Dermis blood vessel endothelial cell (primary cell): ENCODE measurements around the gene METRN. TPM values are rescaled to one million over a fixed set of nuclear protein-coding genes. Genes with fewer than 3 reads are reported as not detected.

Source experiments
- DNase-seq: peaks from one replicate; pipeline ENCODE4 v3.0.0; 2010
- total RNA-seq: library from RNA; depleted of rRNA; stranded (reverse); fragments of >200 nt; gene quantifications from 2 replicates; pipeline ENCODE4 v1.2.3, GENCODE V29; 2014

METRN gene
- total RNA-seq, 1 donor from 2014 or later: 34.9 TPM

GRCh38 chr16:761625-762513 lies 47.0 kb downstream of the METRN start:
- DNase-seq: no peak

GRCh38 chr16:762595-763268 lies 47.8 kb downstream of the METRN start:
- DNase-seq: no peak

GRCh38 chr16:763369-764183 lies 48.7 kb downstream of the METRN start:
- no peak for DNase-seq

- no peak for DNase-seq
These were observed 49.3 kb downstream of the METRN start for GRCh38 chr16:764184-764750.

- no peak for DNase-seq
These were observed 50.0 kb downstream of the METRN start for GRCh38 chr16:764848-765487.

GRCh38 chr16:765488-765865 lies 50.6 kb downstream of the METRN start:
- no peak for DNase-seq

- no peak for DNase-seq
These were observed 51.3 kb downstream of the METRN start for GRCh38 chr16:766008-766819.

GRCh38 chr16:766820-767640 lies 52.1 kb downstream of the METRN start:
- DNase-seq: no peak

GRCh38 chr16:767743-768235 lies 52.9 kb downstream of the METRN start:
- DNase-seq: no peak

- DNase-seq: no peak
These were observed 53.5 kb downstream of the METRN start for GRCh38 chr16:768428-768827.

Other genes starting within 250 kb of the METRN start
- gene CAPN15, start 187.4 kb upstream of the METRN start, total RNA-seq: 50.5 and 83.4 TPM in 2 replicates
- gene PRR35, start 154.7 kb upstream of the METRN start, total RNA-seq: not detected in 2 replicates
- gene NHLRC4, start 148.1 kb upstream of the METRN start, total RNA-seq: 1.9 and 2.7 TPM in 2 replicates
- gene PIGQ, start 145.2 kb upstream of the METRN start, total RNA-seq: 25.4 and 32.2 TPM in 2 replicates
- 13.3 and 14.1 TPM in 2 replicates for gene RAB40C, start 125.1 kb upstream of the METRN start, total RNA-seq
- gene WFIKKN1, start 84.1 kb upstream of the METRN start, total RNA-seq: 0.14 and 0.17 TPM in 2 replicates
- 76.4 and 83.6 TPM in 2 replicates for gene METTL26, start 78.8 kb upstream of the METRN start, total RNA-seq
- gene MCRIP2, start 73.3 kb upstream of the METRN start, total RNA-seq: 11.2 and 12.6 TPM in 2 replicates
- gene WDR90, start 65.8 kb upstream of the METRN start, total RNA-seq: 10.7 and 15.1 TPM in 2 replicates
- 32.9 and 49.0 TPM in 2 replicates for gene RHOT2, start 47.0 kb upstream of the METRN start, total RNA-seq
- gene RHBDL1, start 39.4 kb upstream of the METRN start, total RNA-seq: 0.05 and 0.51 TPM in 2 replicates
- 93.9 and 94.1 TPM in 2 replicates for gene STUB1, start 34.7 kb upstream of the METRN start, total RNA-seq
- gene JMJD8, start 30.8 kb upstream of the METRN start, total RNA-seq: 34.9 and 45.7 TPM in 2 replicates
- 2.7 and 5.3 TPM in 2 replicates for gene WDR24, start 24.7 kb upstream of the METRN start, total RNA-seq
- gene FBXL16, start 9.3 kb upstream of the METRN start, total RNA-seq: 0.05 TPM in 1 of 2 replicates, not detected in the other
- 25.5 and 47.5 TPM in 2 replicates for gene ANTKMT, start 6.0 kb downstream of the METRN start, total RNA-seq
- 0.34 and 0.65 TPM in 2 replicates for gene CCDC78, start 11.3 kb downstream of the METRN start, total RNA-seq
- gene HAGHL, start 12.0 kb downstream of the METRN start, total RNA-seq: 5.1 and 6.3 TPM in 2 replicates
- 34.6 and 42.4 TPM in 2 replicates for gene CIAO3, start 25.9 kb downstream of the METRN start, total RNA-seq
- gene MSLN, start 45.6 kb downstream of the METRN start, total RNA-seq: 0.09 TPM in 1 of 2 replicates, not detected in the other
- gene RPUSD1, start 73.3 kb downstream of the METRN start, total RNA-seq: 31.1 and 48.4 TPM in 2 replicates
- gene CHTF18, start 73.5 kb downstream of the METRN start, total RNA-seq: 20.1 and 23.8 TPM in 2 replicates
- gene GNG13, start 85.6 kb downstream of the METRN start, total RNA-seq: not detected in 2 replicates